Activated T-cell treated with anti-CD3 and anti-CD28 coated beads, Interleukin-2, amount 50 U/mL, for 48 hours (primary cell): ENCODE results near the gene ATP5F1B.
A peak's percentile ranks its signal among the peaks of the same experiment; 100 is the strongest.

Source experiments
- DNase-seq, 2 experiments: peaks; one replicate each; pipeline ENCODE4 v3.0.0-alpha.2; 2020

ATP5F1B gene

DNA sequence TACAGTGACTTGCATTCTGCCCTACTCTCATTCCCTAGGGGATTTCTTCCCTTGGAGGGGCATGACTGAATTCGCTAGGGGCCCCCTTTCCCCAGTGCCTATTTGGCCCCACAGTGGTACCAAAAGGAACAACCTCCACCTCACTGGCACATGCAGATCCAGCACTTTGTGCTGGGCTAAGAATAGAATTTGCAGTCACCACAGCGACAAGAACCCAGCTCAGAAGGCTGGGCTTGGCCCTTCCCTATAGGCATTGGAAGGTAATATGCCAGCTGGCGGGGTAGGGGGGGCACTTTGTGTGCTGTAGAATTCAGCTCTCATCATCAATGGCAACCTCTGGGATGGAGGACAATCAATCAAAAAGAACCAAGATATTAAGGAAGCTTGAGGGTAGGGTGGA, 29.5 kb downstream of the ATP5F1B start:
- DNase-seq, result no peak

DNA sequence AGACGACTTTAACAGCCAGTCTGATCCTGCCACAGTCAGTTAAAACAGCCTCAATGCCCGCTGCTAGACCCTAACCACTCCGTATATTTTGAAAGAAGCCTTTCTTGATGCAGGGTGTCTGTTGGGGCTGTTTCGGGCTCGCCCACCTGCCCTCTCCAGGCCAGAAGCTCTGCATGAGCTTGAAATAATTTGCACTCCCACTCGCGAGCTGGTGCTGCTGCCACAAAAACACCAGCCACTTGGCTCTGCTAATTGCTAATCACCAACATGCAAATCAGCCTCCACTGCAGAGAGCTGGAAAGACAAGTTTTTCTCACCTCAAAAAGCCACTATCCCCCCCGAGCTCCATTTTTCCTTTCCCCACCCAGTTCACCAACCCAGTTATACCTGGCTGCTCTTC, 31.2 kb downstream of the ATP5F1B start:
- no peak for DNase-seq

GRCh38 chr12:56604355-56604754, 41.4 kb downstream of the ATP5F1B start:
- no peak for DNase-seq

DNA sequence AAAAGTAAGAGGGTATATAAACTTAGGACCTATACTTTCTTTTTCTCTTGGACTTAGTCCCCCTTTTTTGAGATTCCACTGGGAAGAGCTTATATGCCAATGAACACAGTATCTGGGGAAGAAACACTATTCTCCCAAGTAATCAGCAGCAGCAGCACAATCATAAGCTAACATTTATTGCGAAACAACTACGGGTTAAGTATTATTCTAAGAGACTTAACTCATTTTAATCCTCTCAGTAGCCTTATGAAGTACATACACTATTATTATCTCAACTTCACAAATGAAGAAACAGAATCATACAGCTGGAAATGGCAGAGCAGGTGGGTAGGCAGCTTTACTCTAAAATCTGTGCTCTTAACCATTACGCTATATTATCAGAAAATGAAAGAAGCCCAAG, 43.5 kb downstream of the ATP5F1B start:
- DNase-seq, result no peak

- DNase-seq, result peak in 1 of 2 experiments; percentile 51
Measured at GRCh38 chr12:56601503-56601902, 44.3 kb downstream of the ATP5F1B start.

GRCh38 chr12:56600753-56601152, 45.0 kb downstream of the ATP5F1B start:
- no peak for DNase-seq

GRCh38 chr12:56599797-56600196, 46.0 kb downstream of the ATP5F1B start:
- DNase-seq, result no peak

DNA sequence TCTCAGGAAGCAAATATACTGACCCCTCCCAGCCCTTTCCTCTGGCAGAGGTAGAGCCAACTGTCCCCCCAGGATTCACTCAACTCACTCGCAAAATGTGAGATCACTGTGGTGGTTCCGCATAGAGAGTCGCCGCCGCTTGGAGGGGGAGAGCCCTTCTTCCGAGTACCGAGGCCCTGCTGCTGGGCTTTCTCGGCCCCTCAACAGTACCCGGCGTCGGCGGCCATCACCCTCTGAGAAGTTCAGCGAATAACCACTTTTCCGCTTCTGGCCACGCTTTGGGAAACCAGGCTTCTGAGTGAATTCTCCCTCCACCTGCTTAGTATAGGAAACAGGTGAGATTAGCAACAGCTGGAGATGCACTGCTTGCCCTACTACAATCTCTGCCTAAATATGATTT, 46.7 kb downstream of the ATP5F1B start:
- no peak for DNase-seq

DNA sequence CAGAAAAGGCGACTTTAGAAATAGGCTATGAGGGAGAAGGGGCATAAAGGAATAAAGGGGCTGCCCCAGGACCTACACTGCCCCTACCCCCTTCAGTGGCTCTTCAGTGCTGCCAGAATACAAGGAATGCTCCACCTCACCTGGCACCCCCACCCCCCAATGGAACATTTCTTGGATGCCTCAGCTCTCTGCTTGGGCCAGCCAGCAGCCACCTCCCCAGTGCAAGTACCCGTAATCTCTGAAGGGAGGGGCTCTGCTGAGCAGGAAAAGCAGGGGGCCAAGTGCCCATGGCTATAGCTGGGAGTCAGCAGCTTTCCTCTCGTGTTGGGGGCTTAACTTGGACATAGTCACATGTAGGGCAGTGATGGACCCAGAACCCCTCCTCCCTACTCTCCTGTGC, 49.0 kb downstream of the ATP5F1B start:
- no peak for DNase-seq

GRCh38 chr12:56593909-56594621, 51.7 kb downstream of the ATP5F1B start:
- DNase-seq, result peak; percentile 74

DNA sequence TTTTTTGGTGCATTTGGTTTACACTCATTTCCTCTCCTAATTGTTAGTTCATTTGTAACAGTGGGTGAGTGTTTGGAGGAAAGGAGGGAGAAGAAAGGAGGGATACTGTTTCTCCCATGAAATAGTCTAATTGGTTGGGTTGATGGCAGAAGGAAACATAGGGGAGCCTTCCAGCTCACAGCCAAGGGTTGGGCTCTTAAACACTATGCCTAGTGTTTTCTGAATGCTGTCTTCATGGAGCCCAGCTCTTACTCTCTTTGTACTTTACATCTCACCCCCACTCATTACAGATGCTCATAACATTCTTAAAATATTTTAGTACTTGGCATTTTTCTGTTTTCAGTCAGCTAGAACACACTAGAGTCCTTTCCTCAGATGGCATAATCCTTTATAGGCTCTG, 53.8 kb downstream of the ATP5F1B start:
- no peak for DNase-seq

DNA sequence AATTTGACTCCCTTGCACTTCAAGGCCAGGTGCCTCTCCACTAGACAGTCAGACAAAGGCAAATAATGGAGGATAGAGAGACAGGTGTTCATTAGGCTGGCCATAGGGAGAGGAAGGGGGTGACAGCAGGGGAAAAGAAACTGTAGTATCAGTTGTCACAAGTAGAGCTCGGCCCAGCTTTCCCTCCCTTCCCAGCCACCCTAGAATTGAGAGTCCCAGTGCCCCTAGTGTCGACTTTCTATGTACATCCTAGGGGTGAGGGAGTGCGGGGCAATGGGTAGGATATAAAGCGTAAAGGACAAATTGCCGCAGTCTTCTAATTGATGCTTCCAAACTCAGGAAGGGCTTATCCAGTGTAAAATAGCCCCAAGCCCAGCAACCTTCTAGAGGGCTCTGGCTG, 54.7 kb downstream of the ATP5F1B start:
- DNase-seq, result no peak

DNA sequence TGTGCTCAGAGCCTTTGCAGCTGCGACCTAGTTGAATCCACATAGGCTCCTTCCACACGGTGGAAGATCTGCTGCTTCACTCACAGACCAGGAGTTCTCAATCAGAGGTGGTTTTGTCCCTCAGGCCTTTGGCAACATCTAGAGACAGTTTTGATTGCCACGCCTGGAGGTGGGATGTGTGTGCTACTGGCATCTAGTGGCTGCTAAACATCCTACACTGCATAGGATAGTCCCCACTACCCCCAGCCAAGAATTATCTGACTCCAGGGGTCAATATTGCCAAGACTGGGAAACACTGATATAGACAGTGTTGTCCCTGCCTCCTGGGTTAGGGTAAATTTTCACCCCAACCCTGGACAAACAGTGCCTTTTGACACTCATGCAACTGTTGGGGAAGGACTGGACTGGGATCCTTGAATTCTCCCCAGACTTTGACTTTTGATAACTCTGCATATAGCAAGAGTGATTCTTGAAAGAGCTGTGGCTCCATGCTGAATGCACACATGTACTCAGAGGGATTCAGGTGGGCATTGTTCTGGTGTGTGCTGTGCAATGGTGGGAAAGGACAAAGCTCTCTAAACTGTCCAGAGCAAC, 55.5 kb downstream of the ATP5F1B start:
- peak in 1 of 2 experiments; percentile 38 for DNase-seq

DNA sequence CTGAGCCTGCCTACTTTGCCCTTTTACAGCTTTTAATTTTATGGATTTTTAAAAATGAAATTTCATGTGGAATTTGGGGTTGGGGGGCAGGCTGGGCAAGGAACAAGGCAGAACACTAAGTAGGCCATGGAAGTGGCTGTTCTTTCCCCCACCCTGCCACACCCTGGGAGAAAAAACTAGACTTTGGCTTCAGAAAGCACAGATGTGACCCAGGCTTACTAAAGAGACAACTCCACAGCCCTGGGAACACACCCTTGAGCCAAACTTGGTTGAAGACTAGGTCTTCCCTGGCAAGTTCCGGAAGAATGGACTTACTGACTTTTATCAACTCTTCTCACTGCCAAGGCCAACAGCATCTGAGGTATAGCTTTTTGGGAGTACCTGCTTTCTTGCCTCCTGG, 56.0 kb downstream of the ATP5F1B start:
- DNase-seq, result no peak
